HepG2 (cell line): ENCODE results near the gene TSHZ2. TPM values are rescaled to one million over a fixed set of nuclear protein-coding genes. Genes with fewer than 3 reads are reported as not detected.
A peak's percentile ranks its signal among the peaks of the same experiment; 100 is the strongest.

Experiments used
- FOXA1 ChIP-seq, 2 experiments: fragments of 450-650 bp in 1 of 2; sonication (generic) in 1 of 2; formaldehyde crosslinking in 1 of 2; IDR thresholded peaks; 2 replicates each; pipeline versions ENCODE4 v1.4.0 to v1.6.1; 2016 to 2020; ENCODE audit warnings: missing genetic modification reagents in 1 of 2
- HMGA1 ChIP-seq: sonication (generic); formaldehyde crosslinking; conservative IDR thresholded peaks from 2 replicates; pipeline ENCODE4 v1.4.0; 2020; ENCODE audit warnings: missing genetic modification reagents
- HOXA7 ChIP-seq: sonication (generic); formaldehyde crosslinking; IDR thresholded peaks from 2 replicates; pipeline ENCODE4 v1.8.1; 2022; ENCODE audit warnings: mild to moderate bottlenecking, missing genetic modification reagents, moderate library complexity
- NFAT5 ChIP-seq: sonication (generic); formaldehyde crosslinking; IDR thresholded peaks from 2 replicates; pipeline ENCODE4 v1.4.0; 2020; ENCODE audit warnings: missing genetic modification reagents
- PCBP1 ChIP-seq: fragments of 200-400 bp; formaldehyde crosslinking; IDR thresholded peaks from 2 replicates; pipeline ENCODE4 v1.6.1; 2017; ENCODE audit warnings: mild to moderate bottlenecking, low read depth, low read length, borderline replicate concordance
- PRPF4 ChIP-seq: fragments of 200-400 bp; formaldehyde crosslinking; IDR thresholded peaks from 2 replicates; pipeline ENCODE4 v1.6.1; 2016; ENCODE audit warnings: low read length, low read depth; ENCODE audit not compliant: poor library complexity, severe bottlenecking
- SOX13 ChIP-seq, 3 experiments: fragments of 450-650 bp in 1 of 3; sonication (generic) in 1 of 3; formaldehyde crosslinking in 1 of 3; IDR thresholded peaks in 2 of 3; conservative IDR thresholded peaks in 1 of 3; 2 replicates each; pipeline versions ENCODE4 v1.5.0 to v1.6.1; 2016 to 2020; ENCODE audit warnings: antibody characterized with exemption in 1 of 3, mild to moderate bottlenecking in 1 of 3, missing compliant biosample characterization in 1 of 3, missing genetic modification reagents in 1 of 3, moderate library complexity in 1 of 3
- STAT6 ChIP-seq: sonication (generic); formaldehyde crosslinking; IDR thresholded peaks from 2 replicates; pipeline ENCODE4 v1.4.0; 2020; ENCODE audit warnings: missing genetic modification reagents, mild to moderate bottlenecking, borderline replicate concordance
- ZNF225 ChIP-seq: sonication (generic); formaldehyde crosslinking; IDR thresholded peaks from 2 replicates; pipeline ENCODE4 v1.4.0; 2020; ENCODE audit warnings: mild to moderate bottlenecking, missing genetic modification reagents
- ZNF432 ChIP-seq: sonication (generic); formaldehyde crosslinking; IDR thresholded peaks from 2 replicates; pipeline ENCODE4 v1.5.0; 2020; ENCODE audit warnings: missing genetic modification reagents, mild to moderate bottlenecking, borderline replicate concordance
- ZNF547 ChIP-seq: sonication (generic); formaldehyde crosslinking; IDR thresholded peaks from 2 replicates; pipeline ENCODE4 v1.5.1; 2020; ENCODE audit warnings: mild to moderate bottlenecking, missing genetic modification reagents
- ZNF720 ChIP-seq: sonication (generic); formaldehyde crosslinking; IDR thresholded peaks from 2 replicates; pipeline ENCODE4 v1.4.0; 2020; ENCODE audit warnings: missing genetic modification reagents
- polyA plus RNA-seq, 8 experiments: library from polyadenylated mRNA; depleted of rRNA in 3 of 8; stranded (reverse) in 7 of 8; unstranded in 1 of 8; fragments of >200 nt; fragmentation: Illumina TruSeq in 4 of 8; extraction: Trizol in 4 of 8; gene quantifications; 2 replicates each; pipeline versions ENCODE4 v1.2.1 to v1.2.3, GENCODE V29; 2011 to 2016; ENCODE audit warnings: low read depth in 4 of 8, missing spikeins in 1 of 8, mixed read lengths in 1 of 8; ENCODE audit not compliant: insufficient read depth in 1 of 8
- total RNA-seq, 5 experiments: library from RNA; depleted of rRNA; stranded (reverse); fragments of >200 nt; fragmentation: Illumina TruSeq; extraction: Trizol; gene quantifications; 2 replicates each; pipeline ENCODE4 v1.2.3, GENCODE V29; 2016; ENCODE audit warnings: low read depth in 1 of 5
- TF ChIP-seq, protein P1 (sequence below): sonication (generic); formaldehyde crosslinking; IDR thresholded peaks from 2 replicates; pipeline ENCODE4 v1.4.0; 2020; ENCODE audit warnings: missing genetic modification reagents
- TF ChIP-seq, protein P2 (sequence below): sonication (generic); formaldehyde crosslinking; IDR thresholded peaks from 2 replicates; pipeline ENCODE4 v1.4.0; 2020; ENCODE audit warnings: mild to moderate bottlenecking, missing genetic modification reagents

The TSHZ2 gene
- total and polyA plus RNA-seq, 2 of the 13 experiments (the other 11 are each of a cell fraction or from before 2014, with no cell fraction given) = 0.01 TPM; not detected in 1

DNA sequence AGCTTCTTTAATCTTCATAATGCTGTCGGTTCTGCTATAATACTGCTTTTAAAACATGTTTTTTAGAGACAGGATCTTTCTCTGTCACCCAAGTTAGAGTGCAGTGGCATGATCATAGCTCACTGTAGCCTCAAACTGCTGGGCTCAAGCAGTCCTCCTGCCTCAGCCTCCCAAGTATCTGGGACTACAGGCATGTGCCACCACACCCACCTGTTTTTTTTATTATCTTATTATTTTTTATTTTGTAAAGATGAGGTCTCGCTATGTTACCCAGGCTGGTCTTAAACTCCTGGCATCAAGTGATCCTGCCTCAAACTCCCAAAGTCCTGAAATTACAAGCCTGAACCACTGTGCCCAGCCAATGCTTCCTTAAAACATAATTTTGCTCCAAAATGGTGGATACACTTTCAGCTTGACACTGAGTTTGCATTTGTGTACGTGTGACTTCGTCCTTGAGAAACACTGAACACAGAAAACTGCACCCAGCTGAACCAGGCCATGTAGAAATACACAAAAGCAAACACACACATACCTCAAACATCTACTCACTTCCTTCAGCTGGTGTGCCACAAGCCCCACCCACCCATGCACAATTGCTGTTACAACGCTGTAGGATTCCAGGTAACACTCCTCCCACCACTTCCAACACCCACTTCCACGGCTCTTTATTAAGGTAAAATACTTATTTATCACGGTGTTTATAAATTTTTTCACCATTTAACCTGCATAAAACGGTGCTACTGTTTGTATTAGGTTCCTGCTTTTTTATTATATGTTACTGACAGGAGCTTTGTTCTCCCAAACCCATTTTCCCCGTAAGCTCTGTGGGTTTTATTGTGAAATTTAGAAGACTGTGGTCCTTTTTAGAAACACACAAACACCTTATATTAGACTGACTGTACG lies 109.1 kb downstream of the TSHZ2 start (continued):
- TF ChIP-seq FOXA1 (IDR thresholded peaks at IDR 0.05) (no peak; the same call in 1 of the 2 replicates), FOXA1 (CRISPR knock-in tag; IDR thresholded peaks at IDR 0.05) (peak; percentile 98), PCBP1 (no peak), ZNF432 (no peak), PRPF4 (no peak), HMGA1 (no peak), ZNF225 (CRISPR knock-in tag) (no peak), ZNF720 (CRISPR knock-in tag) (no peak), ZNF547 (CRISPR knock-in tag) (peak; percentile 78; the same call in 1 of the 2 replicates), SOX13 (IDR thresholded peaks at IDR 0.05) (peak; percentile 93), SOX13 (CRISPR knock-in tag; conservative IDR thresholded peaks at IDR 0.05 in 1 of 2, IDR thresholded peaks at IDR 0.05 in 1 of 2) (peak in 1 of 2 experiments; percentile 94; a peak in 2 of 4 replicates), HOXA7 (CRISPR knock-in tag) (no peak), NFAT5 (CRISPR knock-in tag) (no peak), STAT6 (peak; percentile 97)
- TF ChIP-seq, protein P1, sequence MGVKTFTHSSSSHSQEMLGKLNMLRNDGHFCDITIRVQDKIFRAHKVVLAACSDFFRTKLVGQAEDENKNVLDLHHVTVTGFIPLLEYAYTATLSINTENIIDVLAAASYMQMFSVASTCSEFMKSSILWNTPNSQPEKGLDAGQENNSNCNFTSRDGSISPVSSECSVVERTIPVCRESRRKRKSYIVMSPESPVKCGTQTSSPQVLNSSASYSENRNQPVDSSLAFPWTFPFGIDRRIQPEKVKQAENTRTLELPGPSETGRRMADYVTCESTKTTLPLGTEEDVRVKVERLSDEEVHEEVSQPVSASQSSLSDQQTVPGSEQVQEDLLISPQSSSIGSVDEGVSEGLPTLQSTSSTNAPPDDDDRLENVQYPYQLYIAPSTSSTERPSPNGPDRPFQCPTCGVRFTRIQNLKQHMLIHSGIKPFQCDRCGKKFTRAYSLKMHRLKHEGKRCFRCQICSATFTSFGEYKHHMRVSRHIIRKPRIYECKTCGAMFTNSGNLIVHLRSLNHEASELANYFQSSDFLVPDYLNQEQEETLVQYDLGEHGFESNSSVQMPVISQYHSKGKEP (CRISPR knock-in tag) = no peak
- TF ChIP-seq, protein P2, sequence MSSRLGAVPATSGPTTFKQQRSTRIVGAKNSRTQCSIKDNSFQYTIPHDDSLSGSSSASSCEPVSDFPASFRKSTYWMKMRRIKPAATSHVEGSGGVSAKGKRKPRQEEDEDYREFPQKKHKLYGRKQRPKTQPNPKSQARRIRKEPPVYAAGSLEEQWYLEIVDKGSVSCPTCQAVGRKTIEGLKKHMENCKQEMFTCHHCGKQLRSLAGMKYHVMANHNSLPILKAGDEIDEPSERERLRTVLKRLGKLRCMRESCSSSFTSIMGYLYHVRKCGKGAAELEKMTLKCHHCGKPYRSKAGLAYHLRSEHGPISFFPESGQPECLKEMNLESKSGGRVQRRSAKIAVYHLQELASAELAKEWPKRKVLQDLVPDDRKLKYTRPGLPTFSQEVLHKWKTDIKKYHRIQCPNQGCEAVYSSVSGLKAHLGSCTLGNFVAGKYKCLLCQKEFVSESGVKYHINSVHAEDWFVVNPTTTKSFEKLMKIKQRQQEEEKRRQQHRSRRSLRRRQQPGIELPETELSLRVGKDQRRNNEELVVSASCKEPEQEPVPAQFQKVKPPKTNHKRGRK (CRISPR knock-in tag) = 0 out of 2 replicates have a peak, but pooled peaks have one; percentile 18
